Activated CD4-positive, alpha-beta T cell treated with anti-CD3 and anti-CD28 coated beads, Interleukin-10, Interleukin-2, amounts not matched to agents 100 ng/mL and 50 ng/mL, durations not matched to agents 16 hours and 8 hours (primary cell): ENCODE results near the gene RCAN3.
"Not testable (repeated sequence)": the region's sequence is repeated elsewhere in the genome, so short reads cannot be mapped to it uniquely, and the experiment has no call there.

Experiments used
- DNase-seq: peaks from one replicate; pipeline ENCODE4 v3.0.0-alpha.2; 2020

Gene RCAN3

GRCh38 chr1:24486331-24487065 is 16.1 kb upstream of the RCAN3 start:
- peak; percentile 40 for DNase-seq

GRCh38 chr1:24487455-24487854 is 15.2 kb upstream of the RCAN3 start:
- no peak for DNase-seq

DNA sequence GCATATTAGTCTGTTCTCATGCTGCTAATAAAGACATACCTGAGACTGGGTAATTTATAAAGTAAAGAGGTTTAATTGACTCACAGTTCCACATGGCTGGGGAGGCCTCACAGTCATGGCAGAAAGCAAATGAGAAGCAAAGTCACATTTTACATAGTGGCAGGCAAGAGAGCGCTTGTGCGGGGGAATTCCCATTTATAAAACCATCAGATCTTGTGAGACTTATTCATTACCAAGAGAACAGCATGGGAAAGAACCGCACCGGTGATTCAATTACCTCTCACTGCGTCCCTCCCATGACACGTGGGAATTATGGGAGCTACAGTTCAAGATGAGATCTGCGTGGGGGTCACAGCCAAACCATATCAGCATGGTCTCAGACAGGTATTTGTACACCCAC is 14.5 kb upstream of the RCAN3 start:
- peak; percentile 60 for DNase-seq

- no peak for DNase-seq
These were observed 13.0 kb upstream of the RCAN3 start for GRCh38 chr1:24489674-24490073.

DNA sequence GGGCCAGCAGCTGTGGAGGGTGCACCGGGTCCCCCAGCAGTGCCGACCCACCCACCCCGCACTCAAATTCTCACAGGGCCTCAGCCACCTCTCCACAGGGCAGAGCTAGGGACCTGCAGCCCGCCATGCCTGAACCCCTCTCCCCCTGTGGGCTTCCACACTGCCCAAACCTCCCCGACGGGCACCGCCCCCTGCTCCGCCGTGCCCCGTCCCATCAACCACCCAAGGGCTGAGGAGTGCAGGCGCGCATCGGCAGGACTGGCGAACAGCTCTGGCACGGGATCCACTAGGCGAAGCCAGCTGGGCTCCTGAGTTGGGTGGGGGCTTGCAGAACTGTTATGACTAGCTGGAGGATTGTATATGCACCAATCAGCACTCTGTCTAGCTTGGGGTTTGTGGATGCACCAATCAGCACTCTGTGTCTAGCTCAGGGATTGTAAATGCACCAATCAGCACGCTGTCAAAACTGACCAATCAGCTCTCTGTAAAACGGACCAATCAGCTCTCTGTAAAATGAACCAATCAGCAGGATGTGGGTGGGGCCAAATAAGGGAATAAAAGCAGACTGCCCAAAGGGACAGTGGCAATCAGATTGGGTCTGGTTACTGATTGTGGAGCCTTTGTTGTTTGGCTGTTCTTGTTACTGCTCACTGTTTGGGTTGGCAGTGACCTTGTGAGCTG is 12.4 kb upstream of the RCAN3 start:
- DNase-seq, result no peak

DNA sequence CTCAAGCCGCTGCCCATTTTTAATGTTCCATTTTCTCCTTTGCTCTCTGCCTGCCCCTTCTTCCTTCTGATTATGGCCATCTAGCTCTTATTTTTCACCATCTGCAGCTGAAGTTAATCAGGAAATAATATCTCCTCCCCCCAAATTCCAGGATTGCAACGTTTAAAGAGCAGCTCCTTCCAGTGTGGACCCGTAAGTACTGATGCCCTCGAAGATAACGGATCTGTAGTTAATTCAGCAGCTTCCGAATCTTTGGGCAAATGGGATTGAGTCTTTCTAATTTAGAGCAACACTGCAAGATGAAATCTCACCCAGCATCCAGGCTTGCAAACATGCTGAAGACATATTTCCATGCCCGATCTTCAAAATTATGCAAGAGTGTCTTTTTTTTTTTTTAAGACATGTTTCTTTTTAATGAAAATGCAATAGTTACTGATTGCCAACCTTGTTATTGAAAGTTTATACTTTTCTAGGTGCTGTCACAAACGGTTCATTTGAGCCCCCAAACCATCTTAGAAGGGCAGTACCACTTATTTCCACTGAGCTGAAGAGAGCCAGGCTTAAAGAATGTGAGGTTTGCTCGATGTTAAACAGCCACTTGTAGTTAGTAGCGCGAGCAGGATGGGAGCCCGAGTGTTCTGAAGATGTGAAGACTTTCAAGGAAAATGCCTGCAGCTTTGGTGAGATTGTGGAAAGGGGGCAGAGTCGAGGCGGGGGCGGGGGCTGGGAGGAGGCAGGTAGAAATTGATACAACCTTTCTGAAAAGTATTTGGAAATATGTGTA is 10.9 kb upstream of the RCAN3 start:
- DNase-seq, result no peak

- DNase-seq, result not testable (repeated sequence)
These were observed 9.7 kb upstream of the RCAN3 start for GRCh38 chr1:24492935-24493334.

DNA sequence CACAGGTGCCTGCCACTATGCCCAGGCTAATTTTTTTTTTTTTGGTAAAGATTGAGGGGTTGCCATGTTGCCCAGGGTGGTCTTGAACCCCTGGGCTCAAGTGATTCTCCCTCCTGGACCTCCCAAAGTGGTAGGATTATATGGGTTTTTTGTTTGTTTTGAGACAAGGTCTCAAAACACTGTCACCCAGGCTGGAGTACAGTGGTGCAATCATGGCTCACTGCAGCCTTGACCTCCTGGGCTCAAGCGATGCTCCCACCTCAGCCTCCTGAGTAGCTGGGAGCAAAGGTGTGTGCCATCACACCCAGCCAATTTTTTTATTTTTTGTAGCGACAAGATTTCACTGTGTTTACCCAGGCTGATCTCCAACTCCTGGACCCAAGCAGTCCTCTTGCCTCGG is 8.9 kb upstream of the RCAN3 start:
- DNase-seq, result no peak

- DNase-seq, result no peak
These were observed 4.0 kb upstream of the RCAN3 start for GRCh38 chr1:24498589-24498988.

- DNase-seq, result no peak
These were observed 2.1 kb upstream of the RCAN3 start for GRCh38 chr1:24500448-24501048.

DNA sequence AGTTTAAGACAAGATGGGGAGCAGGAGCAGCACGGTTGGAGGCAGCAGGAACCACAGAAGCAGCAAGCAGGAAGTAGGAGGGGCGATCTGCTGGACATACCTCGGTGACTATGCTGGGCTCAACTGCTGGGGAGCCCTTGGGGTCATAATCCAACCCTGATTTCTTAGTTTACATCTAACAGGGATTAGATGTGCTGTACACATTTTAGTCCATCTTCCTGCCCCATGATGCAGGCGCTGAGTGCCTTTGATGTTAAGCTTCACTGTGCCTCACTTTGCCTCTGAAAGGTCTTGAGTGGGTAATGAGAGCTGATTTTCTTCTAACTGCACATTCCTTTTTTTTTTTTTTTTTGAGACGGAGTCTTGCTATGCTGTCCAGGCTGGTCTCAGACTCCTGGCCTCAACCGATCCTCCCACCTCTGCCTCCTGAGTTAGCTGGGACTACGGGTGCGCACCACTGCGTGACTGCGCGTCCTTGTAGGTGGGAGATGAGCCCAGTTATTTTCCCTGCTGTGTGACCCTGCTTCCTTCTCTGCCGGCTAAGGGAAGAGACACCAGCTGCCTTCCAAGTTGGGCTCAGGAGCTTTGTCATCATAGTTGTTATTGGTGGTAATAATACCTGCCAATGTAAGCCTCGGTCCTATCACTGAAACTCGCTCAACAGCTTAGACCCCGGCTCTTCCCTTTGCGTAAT is 1.1 kb upstream of the RCAN3 start:
- DNase-seq, result peak; percentile 73

DNA sequence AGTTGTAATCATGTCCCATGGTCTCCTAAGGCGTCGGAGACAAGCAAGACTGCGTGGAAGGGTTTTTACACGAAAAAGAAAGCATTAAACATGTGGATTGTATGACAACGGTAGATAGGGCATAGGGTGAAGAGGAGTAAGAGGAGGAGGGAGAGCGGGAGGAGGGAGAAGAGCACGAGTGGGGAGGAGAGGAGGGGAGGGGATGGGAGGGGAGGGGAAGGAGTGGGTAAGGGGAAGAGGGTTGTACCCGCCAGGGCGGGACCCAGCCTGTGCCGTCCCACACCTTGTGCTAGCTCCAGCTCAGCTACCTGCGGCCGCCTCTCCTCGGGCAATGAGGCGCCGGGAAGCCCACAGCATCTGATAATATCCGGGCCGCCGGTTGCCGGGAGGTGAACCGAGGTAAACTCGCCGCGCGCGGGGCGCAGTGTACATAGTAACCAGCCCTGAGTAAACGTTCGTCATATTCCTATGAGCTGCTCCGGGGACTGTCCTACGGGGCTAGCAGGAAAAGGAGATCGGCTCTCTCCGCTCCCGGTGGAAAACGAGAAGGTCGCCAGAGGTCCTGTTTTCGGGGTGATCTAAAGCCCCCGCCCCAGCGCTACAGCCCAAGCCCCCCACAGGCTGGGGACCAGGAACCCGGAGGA is 449 bp upstream of the RCAN3 start:
- DNase-seq, result peak; percentile 77

- DNase-seq, result no peak
These were observed 569 bp downstream of the RCAN3 start for GRCh38 chr1:24503059-24503751.

DNA sequence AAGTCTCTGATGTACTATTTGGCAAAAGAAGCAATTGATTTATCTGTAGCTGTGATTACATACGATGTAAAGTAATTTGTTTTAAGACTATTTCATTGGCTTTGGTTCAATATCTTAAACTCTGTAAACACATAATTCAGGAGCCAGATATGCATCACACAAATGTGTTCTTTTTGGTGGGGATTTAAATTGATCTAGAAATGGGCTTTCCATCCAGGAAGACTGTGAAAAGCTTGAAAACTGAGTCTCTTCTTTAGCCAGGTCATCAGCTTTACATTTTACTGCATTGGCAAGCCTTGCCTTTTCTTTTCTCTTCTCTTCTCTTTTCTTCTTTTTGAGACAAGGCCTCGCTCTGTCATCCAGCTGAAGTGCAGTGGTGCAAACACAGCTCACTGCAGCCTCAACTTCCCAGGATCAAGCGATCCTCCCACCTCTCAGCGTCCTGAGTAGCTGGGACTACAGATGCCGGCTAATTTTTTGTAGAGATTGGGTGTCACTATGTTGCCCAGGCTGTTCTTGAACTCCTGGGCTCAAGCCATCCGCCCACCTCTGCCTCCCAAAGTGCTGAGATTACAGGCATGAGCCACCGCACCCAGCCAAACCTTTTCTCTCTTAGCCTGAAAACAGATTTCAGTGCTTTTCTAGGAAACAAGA is 1.4 kb downstream of the RCAN3 start:
- no peak for DNase-seq

GRCh38 chr1:24504560-24504959 is 1.9 kb downstream of the RCAN3 start:
- DNase-seq, result no peak

GRCh38 chr1:24505816-24506215 is 3.2 kb downstream of the RCAN3 start:
- DNase-seq, result no peak

DNA sequence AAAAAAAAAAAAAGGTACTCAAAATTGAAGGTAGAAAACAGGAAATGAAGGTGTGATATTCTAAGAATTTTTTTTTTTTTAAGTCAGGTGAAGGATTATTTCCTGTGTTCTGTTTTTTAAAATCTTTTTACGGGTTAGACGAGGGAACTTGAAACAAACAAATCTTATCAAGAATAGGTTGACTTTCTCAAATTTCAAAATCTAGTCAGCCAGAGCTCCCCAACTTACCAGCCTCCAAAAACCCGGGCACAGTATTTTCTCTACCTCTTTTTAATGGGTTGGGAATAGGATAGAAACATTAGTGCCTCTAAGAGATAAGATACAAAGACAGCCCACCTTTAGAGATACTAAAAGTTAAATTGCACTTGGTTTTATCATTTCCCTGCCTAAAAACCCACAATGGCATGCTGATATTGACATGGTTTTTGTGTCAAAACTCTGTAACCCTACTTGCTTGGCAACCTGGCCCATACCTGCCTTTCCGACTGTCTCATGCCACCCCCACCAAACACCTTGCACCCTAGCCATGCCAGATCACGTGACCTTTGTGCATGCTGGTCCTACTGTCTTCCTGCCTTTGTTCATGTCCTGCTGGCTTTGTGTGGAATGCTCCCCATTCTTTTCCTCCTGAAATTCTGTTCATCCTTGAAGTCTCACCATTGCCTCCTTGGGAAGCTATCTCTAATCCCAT is 4.2 kb downstream of the RCAN3 start:
- no peak for DNase-seq

DNA sequence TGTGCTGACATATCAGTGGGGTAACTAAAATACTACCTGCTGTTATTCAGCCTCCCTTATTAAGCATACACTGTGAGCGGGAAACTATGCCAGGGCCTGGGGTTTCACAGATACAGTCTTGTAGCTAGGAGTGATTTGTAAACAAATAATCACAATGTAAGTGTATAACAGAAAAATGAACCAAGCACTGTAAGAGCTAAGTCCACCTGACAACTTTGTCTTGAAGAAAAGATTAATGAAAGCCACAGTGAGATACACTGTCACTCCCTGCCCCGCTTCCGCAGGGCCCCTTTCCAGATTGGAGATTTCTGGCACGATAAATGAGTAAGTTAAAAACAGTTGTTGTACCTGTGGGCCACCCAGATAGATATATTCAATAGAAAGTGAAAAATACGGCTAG is 4.8 kb downstream of the RCAN3 start:
- no peak for DNase-seq

DNA sequence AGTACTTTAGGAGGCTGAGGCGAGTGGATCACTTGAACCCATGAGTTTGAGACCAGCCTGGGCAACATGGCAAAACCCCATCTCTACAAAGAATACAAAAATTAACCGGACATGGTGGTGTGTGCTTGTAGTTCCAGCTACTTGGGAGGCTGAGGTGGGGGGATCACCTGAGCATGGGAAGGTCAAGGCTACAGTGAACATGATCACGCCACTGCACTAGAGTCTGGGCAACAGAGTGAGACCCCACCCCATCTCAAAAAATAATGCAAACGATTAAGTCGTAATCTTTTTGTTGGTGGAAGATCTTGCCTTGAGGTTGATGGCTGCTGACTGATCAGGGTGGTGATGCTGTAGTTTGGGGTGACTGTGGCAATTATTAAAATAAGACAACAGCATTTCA is 6.3 kb downstream of the RCAN3 start:
- DNase-seq, result no peak

DNA sequence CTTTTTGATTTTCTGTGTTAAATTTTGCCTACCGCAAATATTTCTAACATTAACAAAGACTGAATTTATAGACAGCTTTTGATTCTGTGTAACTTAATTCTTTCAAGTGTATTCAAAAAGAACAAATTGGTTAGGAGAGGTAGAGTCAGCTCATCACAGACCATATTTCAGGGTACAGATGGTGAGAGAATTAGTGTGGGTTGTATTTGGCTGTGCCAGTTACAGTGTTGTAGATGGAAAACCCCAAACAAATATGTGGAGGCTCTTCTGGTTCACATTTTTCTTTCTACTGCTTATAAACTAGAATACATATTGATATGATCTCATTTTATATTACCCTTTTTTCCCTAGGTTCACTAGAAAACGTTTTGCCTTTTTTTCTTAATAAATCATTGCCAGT is 11.1 kb downstream of the RCAN3 start:
- no peak for DNase-seq

DNA sequence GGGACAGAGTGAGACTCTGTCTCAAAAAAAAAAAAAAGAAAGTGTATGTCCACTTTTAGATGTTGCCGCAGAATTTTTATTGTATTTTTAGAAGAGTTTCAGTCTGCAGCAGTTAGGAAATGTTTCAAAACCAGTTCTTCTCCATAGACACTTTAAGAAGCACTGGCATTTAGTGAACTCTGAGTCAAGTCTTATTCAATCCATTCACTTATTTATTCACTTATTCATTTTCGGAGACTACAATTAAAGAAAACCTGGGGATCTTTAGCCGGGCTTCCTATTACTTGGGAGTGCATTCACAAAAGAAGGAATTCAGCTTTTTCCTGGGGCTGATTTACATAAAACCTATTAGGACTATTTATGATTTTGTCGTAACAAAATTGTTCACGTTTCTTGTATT is 12.3 kb downstream of the RCAN3 start:
- no peak for DNase-seq
